ENCODE data around the gene SPAG16. TPM values are rescaled to one million over a fixed set of nuclear protein-coding genes. Genes with fewer than 3 reads are reported as not detected.

SPAG16 gene
- total and polyA plus RNA-seq, 8 donors: 11.1 to 47.4 (median 42.3) TPM

GRCh38 chr2:214315324-214315723 lies 1031.1 kb downstream of the SPAG16 start:
- Histone ChIP-seq H3K4me1 (no peaks in the 10 kb centered on the region), H3K27me3 (no peaks in the 10 kb centered on the region), H3K4me3 (no peak overlapping the region), H3K9me3 (no peaks in the 10 kb centered on the region), H3K36me3 (no peaks in the 10 kb centered on the region), H3K27ac (no peak overlapping the region)
- no peak for DNase-seq
- no peak for TF ChIP-seq CTCF (IDR thresholded peaks at IDR 0.05)
- no peak for ATAC-seq
- intact Hi-C loops (cut with DNase I): no loop called here

- no peak for TF ChIP-seq CTCF (IDR thresholded peaks at IDR 0.05)
- intact Hi-C loops (cut with DNase I): no loop called here
- DNase-seq: no peak
These were observed 1035.9 kb downstream of the SPAG16 start for GRCh38 chr2:214320211-214320610.

GRCh38 chr2:214322662-214323061 lies 1038.4 kb downstream of the SPAG16 start:
- H3K27ac ChIP-seq: no peak overlapping the region
- intact Hi-C loops (cut with DNase I): no loop called here
- no peak overlapping the region for H3K4me3 ChIP-seq
- no peaks in the 10 kb centered on the region for H3K4me1 ChIP-seq
- no peaks in the 10 kb centered on the region for H3K36me3 ChIP-seq
- DNase-seq (no peak), ATAC-seq (no peak)
- H3K9me3 ChIP-seq: no peaks in the 10 kb centered on the region
- no peak for TF ChIP-seq CTCF (IDR thresholded peaks at IDR 0.05)
- no peaks in the 10 kb centered on the region for H3K27me3 ChIP-seq

More at GRCh38 chr2:214320211-214320610, 1035.9 kb downstream of the SPAG16 start:
- Histone ChIP-seq H3K9me3 (no peaks in the 10 kb centered on the region), H3K36me3 (no peaks in the 10 kb centered on the region), H3K27ac (no peak overlapping the region), H3K27me3 (no peaks in the 10 kb centered on the region), H3K4me1 (no peaks in the 10 kb centered on the region), H3K4me3 (no peak overlapping the region)
- no peak for ATAC-seq

GRCh38 chr2:214325404-214325803 lies 1041.1 kb downstream of the SPAG16 start:
- intact Hi-C loops (cut with DNase I): no loop called here
- TF ChIP-seq CTCF (IDR thresholded peaks at IDR 0.05): no peak
- Histone ChIP-seq H3K27ac (no peak overlapping the region), H3K4me1 (no peaks in the 10 kb centered on the region), H3K9me3 (no peaks in the 10 kb centered on the region), H3K4me3 (no peak overlapping the region), H3K36me3 (no peaks in the 10 kb centered on the region), H3K27me3 (no peaks in the 10 kb centered on the region)
- ATAC-seq: no peak
- no peak for DNase-seq

GRCh38 chr2:214328941-214329340 lies 1044.7 kb downstream of the SPAG16 start:
- no peak for TF ChIP-seq CTCF (IDR thresholded peaks at IDR 0.05)
- no peaks in the 10 kb centered on the region for H3K27me3 ChIP-seq
- ATAC-seq (no peak), DNase-seq (no peak)
- H3K4me3 ChIP-seq: no peak overlapping the region
- intact Hi-C loops (cut with DNase I): no loop called here
- no peaks in the 10 kb centered on the region for H3K4me1 ChIP-seq
- no peaks in the 10 kb centered on the region for H3K9me3 ChIP-seq
- no peak overlapping the region for H3K27ac ChIP-seq
- no peaks in the 10 kb centered on the region for H3K36me3 ChIP-seq
